Naive thymus-derived CD8-positive, alpha-beta T cell (primary cell): ENCODE data around the gene DNAH8. TPM values are rescaled to one million over a fixed set of nuclear protein-coding genes. Genes with fewer than 3 reads are reported as not detected.

Experiments used
- ATAC-seq, 2 donors: fragments of 150-1000 bp; cut with Tn5 transposase in 1 of 2; sonication (Bioruptor Pico), chemical (Tn5 transposase) in 1 of 2; 1 replicate in 1 of 2; 2 replicates in 1 of 2; pipeline ENCODE4 v1.10.0; 2021; ENCODE audit warnings: mild to moderate bottlenecking in 2 of 2, moderate library complexity in 2 of 2
- POLR2A ChIA-PET: fragments of 350-600 bp; sonication (Branson Sonifier 250); formaldehyde crosslinking; loops from one replicate; lab custom pipeline; 2021; ENCODE audit warnings: antibody characterized with exemption; lab: Charles Lee
- DNase-seq, 10 donors: peaks; one replicate each; pipeline versions ENCODE4 v3.0.0 to v3.0.0-alpha.2; 2020 to 2022
- H3K27ac Mint-ChIP-seq, 10 donors: one replicate each; pipeline ENCODE4 v1.8.0; 2020 to 2022; ENCODE audit warnings: mild to moderate bottlenecking in 10 of 10, mixed read lengths in 10 of 10, moderate library complexity in 4 of 10, inconsistent platforms in 1 of 10
- H3K27me3 Mint-ChIP-seq, 5 donors: one replicate each; pipeline ENCODE4 v1.8.0; 2021 to 2022; ENCODE audit warnings: mixed read lengths in 5 of 5
- H3K36me3 Mint-ChIP-seq, 3 donors: one replicate each; pipeline ENCODE4 v1.8.0; 2020 to 2022; ENCODE audit warnings: mixed read lengths in 3 of 3, mild to moderate bottlenecking in 2 of 3, inconsistent platforms in 1 of 3
- H3K4me1 Mint-ChIP-seq, 4 donors: one replicate each; pipeline ENCODE4 v1.8.0; 2021 to 2022; ENCODE audit warnings: mixed read lengths in 4 of 4
- H3K4me3 Mint-ChIP-seq, 10 donors: one replicate each; pipeline ENCODE4 v1.8.0; 2020 to 2022; ENCODE audit warnings: mild to moderate bottlenecking in 10 of 10, mixed read lengths in 10 of 10, moderate library complexity in 6 of 10, inconsistent platforms in 1 of 10
- H3K9me3 Mint-ChIP-seq, 9 donors: one replicate each; pipeline ENCODE4 v1.8.0; 2020 to 2022; ENCODE audit warnings: mixed read lengths in 9 of 9, mild to moderate bottlenecking in 3 of 9, inconsistent platforms in 1 of 9, moderate library complexity in 1 of 9
- polyA plus RNA-seq, 3 donors: library from polyadenylated mRNA; unstranded; fragments of 300-500 nt; fragmentation: Illumina TruSeq; gene quantifications; one replicate each; pipeline ENCODE4 v1.2.3, GENCODE V29; 2021
- total RNA-seq, 8 experiments: library from RNA in 2 of 8; stranded (reverse) in 2 of 8; gene quantifications; one replicate each; pipeline ENCODE4 v1.2.3 and lab custom pipeline; 2021 to 2026

Gene DNAH8
- total and polyA plus RNA-seq, 5 experiments from 2014 or later = not detected

DNA sequence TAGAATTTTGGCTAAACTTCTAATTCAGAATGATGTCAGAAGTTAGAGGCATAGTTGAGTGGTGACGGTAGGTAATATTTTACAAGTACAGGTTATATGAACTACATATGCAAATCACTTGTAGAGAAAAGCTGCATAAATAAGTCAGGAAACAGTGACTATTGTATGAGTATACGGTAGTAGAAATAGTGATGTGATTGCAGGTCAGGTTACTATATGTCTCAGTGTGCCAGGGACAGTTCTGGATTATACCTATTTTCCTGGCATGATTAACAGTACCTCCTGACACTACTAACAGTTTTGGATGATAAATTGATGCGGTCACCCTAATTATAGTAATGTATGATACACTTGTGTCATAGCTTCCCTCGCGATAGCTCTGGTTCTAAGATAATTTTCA lies 9.2 kb downstream of the DNAH8 start:
- Mint-ChIP-seq H3K27ac (no peak overlapping the region), H3K4me3 (no peak overlapping the region), H3K36me3 (peaks cover 0 to 13% (median 5%) of the 10 kb centered on the region in 3 donors), H3K9me3 (peaks cover 0 to 13% (median 9%) of the 10 kb centered on the region in 9 donors), H3K4me1 (peaks cover 0 to 5% (median 0%) of the 10 kb centered on the region in 4 donors), H3K27me3 (peaks cover 15 to 37% (median 26%) of the 10 kb centered on the region in 5 donors)
- DNase-seq = no peak
- ATAC-seq = no peak
- POLR2A ChIA-PET = interaction anchor here (0.9 kb wide), 1 partner anchor 8 kb away, joined by 3 read pairs; no protein-coding TSS in a partner anchor

GRCh38 chr6:38725414-38726183 lies 10.5 kb downstream of the DNAH8 start:
- POLR2A ChIA-PET = no interaction called here

DNA sequence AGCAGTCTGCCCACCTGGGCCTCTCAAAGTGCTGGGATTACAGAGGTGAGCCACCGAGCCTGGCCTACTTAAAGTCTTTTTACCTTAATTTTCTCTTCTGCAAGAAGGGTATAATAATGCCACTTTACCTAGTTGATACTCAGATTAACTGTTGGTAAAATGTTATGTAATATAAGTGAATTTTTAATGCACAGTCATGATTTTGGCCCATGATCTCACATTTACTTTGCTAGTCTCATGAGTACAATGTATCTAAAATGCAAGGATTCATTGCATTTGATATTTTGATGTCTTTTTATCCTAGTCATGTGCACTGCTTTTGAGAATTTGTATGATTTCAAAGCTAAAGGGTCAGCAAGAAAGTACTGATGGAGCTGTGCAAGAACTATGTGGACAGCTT lies 13.1 kb downstream of the DNAH8 start:
- DNase-seq (no peak), ATAC-seq (no peak)
- Mint-ChIP-seq H3K4me1 (peaks cover 0 to 5% (median 0%) of the 10 kb centered on the region in 4 donors), H3K27me3 (peaks cover 2 to 13% (median 6%) of the 10 kb centered on the region in 5 donors), H3K36me3 (no peaks in the 10 kb centered on the region), H3K27ac (no peak overlapping the region), H3K4me3 (no peak overlapping the region), H3K9me3 (no peaks in the 10 kb centered on the region)
- POLR2A ChIA-PET = no interaction called here

More at GRCh38 chr6:38725414-38726183, 10.5 kb downstream of the DNAH8 start:
- DNase-seq (no peak), ATAC-seq (no peak)
- Mint-ChIP-seq H3K27me3 (peaks cover 5 to 26% (median 14%) of the 10 kb centered on the region in 5 donors), H3K4me1 (peaks cover 0 to 5% (median 0%) of the 10 kb centered on the region in 4 donors), H3K9me3 (peaks cover 0 to 7% (median 4%) of the 10 kb centered on the region in 9 donors), H3K4me3 (no peak overlapping the region), H3K27ac (no peak overlapping the region), H3K36me3 (peaks cover 0 to 4% (median 2%) of the 10 kb centered on the region in 3 donors)

DNA sequence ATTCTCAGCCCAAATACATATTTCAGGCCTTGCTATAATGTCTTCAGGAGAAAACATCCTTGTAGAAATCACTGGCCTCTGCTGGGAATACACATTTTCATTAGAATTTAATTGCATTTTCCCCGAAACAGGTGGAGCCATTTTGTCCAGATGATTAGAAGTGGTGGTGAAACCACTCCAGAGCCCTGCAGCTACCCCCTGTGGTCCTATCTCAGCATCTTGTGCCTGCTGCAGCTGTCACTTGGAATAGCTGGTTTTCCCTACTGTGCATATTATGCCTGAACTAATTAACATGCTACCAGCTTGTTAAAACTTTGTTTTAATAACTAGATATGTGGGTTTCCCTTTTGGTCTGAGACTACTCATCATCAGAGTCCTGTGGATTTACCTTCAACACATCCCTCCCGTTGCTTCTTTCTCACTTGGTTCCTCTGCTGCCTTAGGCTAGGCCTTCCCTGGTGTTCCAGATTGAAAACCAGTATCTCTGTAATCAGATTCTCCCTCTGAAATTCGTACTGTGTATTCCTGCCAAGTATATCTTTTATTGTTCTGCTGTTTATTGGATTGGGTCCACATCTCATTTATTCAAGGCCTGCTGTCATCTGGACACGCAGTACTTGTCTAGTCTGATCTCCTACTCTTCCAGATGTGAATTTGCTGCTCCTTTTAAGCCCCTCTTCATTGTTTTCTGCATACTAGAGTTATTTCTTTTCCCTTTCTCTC lies 15.2 kb downstream of the DNAH8 start:
- Mint-ChIP-seq H3K36me3 (peaks cover 0 to 2% (median 0%) of the 10 kb centered on the region in 3 donors), H3K4me1 (peaks cover 0 to 5% (median 0%) of the 10 kb centered on the region in 4 donors)
- no peak for ATAC-seq

GRCh38 chr6:38736951-38737350 lies 21.8 kb downstream of the DNAH8 start:
- Mint-ChIP-seq H3K36me3 (peaks cover 0 to 10% (median 0%) of the 10 kb centered on the region in 3 donors), H3K27ac (no peak overlapping the region), H3K27me3 (peaks cover 14 to 51% (median 22%) of the 10 kb centered on the region in 5 donors), H3K4me1 (no peaks in the 10 kb centered on the region), H3K9me3 (peaks cover 0 to 14% (median 5%) of the 10 kb centered on the region in 9 donors), H3K4me3 (no peak overlapping the region)
- POLR2A ChIA-PET = no interaction called here
- ATAC-seq = no peak
- no peak for DNase-seq

More for the DNA sequence above, 15.2 kb downstream of the DNAH8 start:
- peaks cover 11 to 19% (median 14%) of the 10 kb centered on the region in 5 donors for H3K27me3 Mint-ChIP-seq
- POLR2A ChIA-PET = no interaction called here
- H3K9me3 Mint-ChIP-seq = peaks cover 0 to 4% (median under 1%) of the 10 kb centered on the region in 9 donors
- H3K4me3 Mint-ChIP-seq = no peak overlapping the region
- H3K27ac Mint-ChIP-seq = no peak overlapping the region
- DNase-seq = no peak

GRCh38 chr6:38738261-38738660 lies 23.1 kb downstream of the DNAH8 start:
- ATAC-seq (no peak), DNase-seq (no peak)
- POLR2A ChIA-PET = no interaction called here
- Mint-ChIP-seq H3K36me3 (peaks cover 0 to 10% (median 0%) of the 10 kb centered on the region in 3 donors), H3K27ac (no peak overlapping the region), H3K4me1 (no peaks in the 10 kb centered on the region), H3K4me3 (no peak overlapping the region), H3K27me3 (peaks cover 12 to 37% (median 21%) of the 10 kb centered on the region in 5 donors), H3K9me3 (peaks cover 0 to 14% (median 5%) of the 10 kb centered on the region in 9 donors)

GRCh38 chr6:38739532-38739931 lies 24.4 kb downstream of the DNAH8 start:
- ATAC-seq (no peak), DNase-seq (no peak)
- H3K4me1 Mint-ChIP-seq = no peaks in the 10 kb centered on the region
- H3K27ac Mint-ChIP-seq = no peak overlapping the region
- no peak overlapping the region for H3K4me3 Mint-ChIP-seq
- peaks cover 0 to 14% (median 5%) of the 10 kb centered on the region in 9 donors for H3K9me3 Mint-ChIP-seq
- POLR2A ChIA-PET = no interaction called here
- H3K36me3 Mint-ChIP-seq = peaks cover 0 to 10% (median 0%) of the 10 kb centered on the region in 3 donors
- H3K27me3 Mint-ChIP-seq = peaks cover 12 to 37% (median 20%) of the 10 kb centered on the region in 5 donors

DNA sequence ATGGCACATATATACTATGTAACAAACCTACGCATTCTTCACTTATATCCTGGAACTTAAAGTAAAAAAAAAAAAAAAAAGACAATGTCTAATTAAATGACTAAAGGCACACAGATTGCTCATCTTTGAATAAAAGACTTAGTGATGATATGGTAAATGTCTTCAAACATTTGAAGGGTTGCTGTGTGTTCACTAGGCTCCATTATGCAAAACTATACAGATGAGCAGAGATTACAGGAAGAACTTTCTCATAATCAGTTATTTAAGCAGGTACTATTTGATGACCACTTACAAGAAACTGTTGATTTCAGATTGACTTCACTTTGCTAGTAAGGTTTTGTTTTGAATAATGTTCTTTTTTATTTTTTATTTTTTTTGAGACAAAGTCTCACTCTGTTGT lies 34.4 kb downstream of the DNAH8 start:
- Mint-ChIP-seq H3K36me3 (no peaks in the 10 kb centered on the region), H3K27me3 (peaks cover 18 to 38% (median 25%) of the 10 kb centered on the region in 5 donors), H3K9me3 (no peaks in the 10 kb centered on the region), H3K4me3 (no peak overlapping the region), H3K4me1 (no peaks in the 10 kb centered on the region), H3K27ac (no peak overlapping the region)
- ATAC-seq = no peak
- POLR2A ChIA-PET = no interaction called here
- DNase-seq = no peak

DNA sequence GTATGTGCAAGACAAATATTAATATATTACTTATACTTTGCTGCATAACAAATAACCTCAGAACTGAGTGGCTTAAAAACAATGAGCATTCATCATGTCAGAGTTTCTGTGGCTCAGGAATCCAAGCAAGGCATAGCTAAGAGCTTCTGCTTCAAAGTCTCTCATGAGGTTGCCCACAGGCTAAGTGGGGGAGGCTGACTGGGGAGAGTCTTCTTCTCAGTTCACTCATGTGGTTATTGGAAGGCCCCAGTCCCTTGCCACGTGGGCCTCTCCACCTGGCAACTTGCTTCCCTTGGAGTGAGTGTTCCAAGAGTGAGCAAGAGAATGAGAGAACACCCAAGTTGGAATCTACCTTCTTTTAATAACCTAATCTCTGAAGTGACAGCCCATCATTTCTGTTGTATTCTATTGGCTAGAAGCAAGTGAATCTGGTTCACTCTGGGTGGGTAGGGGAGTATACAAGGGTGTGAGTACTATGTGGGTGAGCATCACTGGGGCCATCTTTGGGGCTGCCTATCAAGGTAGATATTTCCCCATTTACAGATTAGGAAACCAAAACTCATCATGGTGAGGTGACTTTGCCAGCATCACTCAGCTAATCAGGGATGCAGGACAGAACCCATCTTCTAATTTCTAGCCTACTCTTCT lies 36.0 kb downstream of the DNAH8 start:
- Mint-ChIP-seq H3K27me3 (peaks cover 9 to 23% (median 19%) of the 10 kb centered on the region in 5 donors), H3K9me3 (no peaks in the 10 kb centered on the region), H3K27ac (no peak overlapping the region), H3K4me1 (no peaks in the 10 kb centered on the region), H3K4me3 (no peak overlapping the region), H3K36me3 (no peaks in the 10 kb centered on the region)
- DNase-seq (no peak), ATAC-seq (no peak)
- POLR2A ChIA-PET = no interaction called here

DNA sequence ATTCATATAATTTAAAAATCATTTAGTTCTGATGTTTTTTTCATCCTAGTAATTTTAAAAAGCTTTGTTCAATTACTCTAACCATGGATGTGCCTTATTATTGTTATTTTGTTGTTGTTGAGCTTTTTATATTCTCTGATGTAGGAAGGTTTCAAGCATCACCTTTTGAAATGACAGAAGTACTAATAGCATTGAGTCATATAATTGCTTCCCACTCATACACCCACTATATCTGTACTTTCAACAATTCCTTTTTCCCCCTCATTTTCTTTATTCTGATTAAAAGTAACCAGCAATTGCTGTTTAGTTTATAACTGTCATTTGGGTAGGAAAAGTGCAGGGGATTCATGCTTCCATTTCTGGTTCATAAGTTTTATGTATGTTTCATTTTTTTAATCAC lies 38.6 kb downstream of the DNAH8 start:
- H3K36me3 Mint-ChIP-seq = no peaks in the 10 kb centered on the region
- POLR2A ChIA-PET = no interaction called here
- no peaks in the 10 kb centered on the region for H3K9me3 Mint-ChIP-seq
- no peak overlapping the region for H3K27ac Mint-ChIP-seq
- no peak overlapping the region for H3K4me3 Mint-ChIP-seq
- H3K4me1 Mint-ChIP-seq = no peaks in the 10 kb centered on the region
- peaks cover 7 to 12% (median 8%) of the 10 kb centered on the region in 5 donors for H3K27me3 Mint-ChIP-seq
- DNase-seq (no peak), ATAC-seq (no peak)

- no peak for DNase-seq
- peaks cover 0 to 9% (median 5%) of the 10 kb centered on the region in 5 donors for H3K27me3 Mint-ChIP-seq
- ATAC-seq = no peak
- H3K27ac Mint-ChIP-seq = no peak overlapping the region
- peaks cover 0 to 2% (median 0%) of the 10 kb centered on the region in 9 donors for H3K9me3 Mint-ChIP-seq
- no peaks in the 10 kb centered on the region for H3K4me1 Mint-ChIP-seq
- POLR2A ChIA-PET = no interaction called here
- H3K36me3 Mint-ChIP-seq = peaks cover 0 to 7% (median 2%) of the 10 kb centered on the region in 3 donors
- H3K4me3 Mint-ChIP-seq = no peak overlapping the region
Observed at GRCh38 chr6:38755207-38755606, 40.1 kb downstream of the DNAH8 start.

DNA sequence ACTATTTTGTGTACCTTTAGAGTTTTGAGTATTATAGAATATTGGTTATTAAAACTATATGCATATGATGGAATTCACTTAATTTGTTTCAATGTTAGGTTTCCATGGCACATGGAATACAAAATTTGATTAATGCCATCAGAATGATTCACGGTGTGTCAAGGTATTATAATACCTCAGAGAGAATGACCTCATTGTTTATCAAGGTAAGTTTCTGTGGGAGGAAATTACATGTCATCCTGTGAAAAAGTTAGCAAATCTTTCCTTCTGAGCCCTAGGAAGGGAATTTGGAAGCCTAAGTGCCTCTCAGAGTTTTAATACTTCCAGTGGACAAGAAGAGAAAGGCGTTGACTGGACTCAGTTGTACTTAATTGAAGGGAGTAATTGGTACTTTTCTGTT lies 40.8 kb downstream of the DNAH8 start:
- Mint-ChIP-seq H3K36me3 (peaks cover 0 to 7% (median 2%) of the 10 kb centered on the region in 3 donors), H3K27ac (no peak overlapping the region), H3K9me3 (peaks cover 0 to 4% (median 0%) of the 10 kb centered on the region in 9 donors), H3K27me3 (peaks cover 0 to 9% (median 7%) of the 10 kb centered on the region in 5 donors), H3K4me1 (no peaks in the 10 kb centered on the region), H3K4me3 (no peak overlapping the region)
- no peak for DNase-seq
- POLR2A ChIA-PET = no interaction called here
- no peak for ATAC-seq
